Subcutaneous adipose tissue (tissue), 4 donors: ENCODE results near the gene LMF1. TPM values are rescaled to one million over a fixed set of nuclear protein-coding genes. Genes with fewer than 3 reads are reported as not detected.

ENCODE experiments used
- CTCF ChIP-seq: fragments of 450-650 bp; IDR thresholded peaks from one replicate; pipeline ENCODE4 v1.5.1; 2016; ENCODE audit warnings: low read depth, mild to moderate bottlenecking, control low read depth, antibody characterized with exemption, moderate library complexity
- total RNA-seq, 4 donors: library from RNA; depleted of rRNA; stranded (reverse); fragments of >200 nt; gene quantifications; one replicate each; pipeline ENCODE4 v1.1.0, GENCODE V29; 2016

LMF1 gene
- total RNA-seq, 4 donors from 2014 or later, result 16.0 to 30.3 (median 24.2) TPM

GRCh38 chr16:830107-830870 lies 140.5 kb downstream of the LMF1 start:
- TF ChIP-seq CTCF, result no peak

GRCh38 chr16:828891-829290 lies 141.9 kb downstream of the LMF1 start:
- no peak for TF ChIP-seq CTCF

GRCh38 chr16:827513-827912 lies 143.3 kb downstream of the LMF1 start:
- no peak for TF ChIP-seq CTCF

GRCh38 chr16:825341-826061 lies 145.3 kb downstream of the LMF1 start:
- TF ChIP-seq CTCF, result no peak

- TF ChIP-seq CTCF, result no peak
Observed at GRCh38 chr16:824601-825000, 146.2 kb downstream of the LMF1 start.

GRCh38 chr16:824194-824593 lies 146.6 kb downstream of the LMF1 start:
- no peak for TF ChIP-seq CTCF

- no peak for TF ChIP-seq CTCF
Observed at GRCh38 chr16:822909-823297, 147.9 kb downstream of the LMF1 start.
